Heart left ventricle (tissue), 16 donors: ENCODE measurements around the gene DUSP1. TPM values are rescaled to one million over a fixed set of nuclear protein-coding genes. Genes with fewer than 3 reads are reported as not detected.
"Not testable (repeated sequence)": the region's sequence is repeated elsewhere in the genome, so short reads cannot be mapped to it uniquely, and the experiment has no call there.

Source experiments
- ATAC-seq, 4 donors: fragments of 200-7000 bp; cut with Tn5 transposase; one replicate each; pipeline ENCODE4 v1.9.1; 2020 to 2022; ENCODE audit warnings: moderate library complexity in 4 of 4, mild to moderate bottlenecking in 3 of 4, moderate number of reproducible peaks in 1 of 4
- DNase-seq, 5 donors: peaks; one replicate each; pipeline ENCODE4 v3.0.0-alpha.2; 2020
- H3K27ac ChIP-seq, 12 donors: fragments of 200-600 bp; sonication (generic) in 4 of 12; one replicate each; pipeline versions ENCODE4 v1.5.0 to v1.8.0; 2016 to 2022; ENCODE audit warnings: mild to moderate bottlenecking in 2 of 12
- H3K27me3 ChIP-seq, 9 donors: fragments of 200-600 bp; sonication (generic) in 2 of 9; one replicate each; pipeline versions ENCODE4 v1.5.1 to v1.8.0; 2016 to 2022; ENCODE audit warnings: mild to moderate bottlenecking in 3 of 9
- H3K36me3 ChIP-seq, 9 donors: fragments of 200-600 bp; sonication (generic) in 2 of 9; one replicate each; pipeline versions ENCODE4 v1.5.0 to v1.8.0; 2018 to 2022; ENCODE audit warnings: mild to moderate bottlenecking in 2 of 9
- H3K4me1 ChIP-seq, 12 donors: fragments of 200-600 bp; sonication (generic) in 4 of 12; one replicate each; pipeline versions ENCODE4 v1.5.0 to v1.8.0; 2016 to 2022; ENCODE audit warnings: mild to moderate bottlenecking in 3 of 12
- H3K4me3 ChIP-seq, 12 donors: fragments of 200-600 bp; sonication (generic) in 4 of 12; one replicate each; pipeline versions ENCODE4 v1.5.0 to v1.8.0; 2017 to 2022; ENCODE audit warnings: mild to moderate bottlenecking in 9 of 12, moderate library complexity in 4 of 12
- H3K9me3 ChIP-seq, 12 donors: fragments of 200-600 bp; sonication (generic) in 4 of 12; one replicate each; pipeline versions ENCODE4 v1.5.0 to v1.8.0; 2016 to 2022; ENCODE audit warnings: mild to moderate bottlenecking in 1 of 12
- POLR2A ChIP-seq, 2 donors: fragments of 450-650 bp; IDR thresholded peaks; one replicate each; pipeline ENCODE4 v1.6.1; 2017; ENCODE audit warnings: antibody characterized with exemption in 2 of 2, mild to moderate bottlenecking in 2 of 2, moderate library complexity in 2 of 2
- WGBS, 4 donors: extraction: QIAGEN DNeasy Blood & Tissue Kit in 2 of 4; methylation state at CpG; one replicate each; pipeline versions ENCODE4 v1.1.5 to v1.1.7; 2013 to 2018; 5-methylcytosine and 5-hydroxymethylcytosine counted together
- intact Hi-C, 10 donors: fragments of 100-400 bp; cut with DNase I; formaldehyde crosslinking; loops; one replicate each; pipeline versions ENCODE4 v1.11.1 to v1.14.2; 2022
- polyA plus RNA-seq, 2 donors: library from polyadenylated mRNA; stranded (reverse); fragments of 200-250 nt; gene quantifications; one replicate each; pipeline ENCODE4 v1.2.3, GENCODE V29; 2013
- total RNA-seq, 9 donors: library from RNA; depleted of rRNA in 2 of 9; stranded (reverse); fragments of >200 nt in 2 of 9; fragmentation: NEBNext Ultra II Directional in 3 of 9; extraction: Animal tissue kit (Norgen Biotek cat#: 25700) in 3 of 9; gene quantifications; one replicate each; pipeline versions ENCODE4 v1.1.0 to v1.2.4, GENCODE V29; 2016 to 2023
- TF ChIP-seq, protein P1 (sequence below), 12 donors: fragments of 200-600 bp; sonication (generic) in 4 of 12; IDR thresholded peaks; one replicate each; pipeline versions ENCODE4 v1.5.0 to v1.8.0; 2018 to 2022; ENCODE audit warnings: antibody characterized with exemption in 12 of 12, mild to moderate bottlenecking in 5 of 12
- donor health status: ischemic (EF 13 %, LVEDD 7.1; RV severe dilation, severe dysfunction).
- donor health status: healthy with polysubstance abuse.
- donor health status: DM: no; HTN: yes; CAD: no.
- donor health status: DM: no; HTN: no; CAD: no.
- donor health status: ischemic (EF 25% LVEDD 6.9; RV normal size, moderate dysfunction).
- donor health status: ischemic (EF 25% LVEDD 5.7; RV mildly dilated, moderate dysfunction).
- donor health status: healthy.
- donor health status: DM: yes; HTN: yes; CAD: no.
- donor health status: ischemic (EF 35%, LVEDD 5.7; RV mildly dilated, moderate dysfunction).
- donor health status: nonischemic (EF 11% LVEDD 7.7; RV severe dilation, severe dysfunction).
- donor health status: DM: yes; HTN: yes; CAD: no.
- donor health status: PGD.
- donor health status: ischemic (EF 29% LVEDD 5.4; RV normal size, mild dysfunction).
- donor health status: nonischemic (EF 23%, LVEDD 6.1; RV moderate dilation, normal function).

The DUSP1 gene
- total and polyA plus RNA-seq, 11 donors, result 24.3 to 335 (median 78.2) TPM

DNA sequence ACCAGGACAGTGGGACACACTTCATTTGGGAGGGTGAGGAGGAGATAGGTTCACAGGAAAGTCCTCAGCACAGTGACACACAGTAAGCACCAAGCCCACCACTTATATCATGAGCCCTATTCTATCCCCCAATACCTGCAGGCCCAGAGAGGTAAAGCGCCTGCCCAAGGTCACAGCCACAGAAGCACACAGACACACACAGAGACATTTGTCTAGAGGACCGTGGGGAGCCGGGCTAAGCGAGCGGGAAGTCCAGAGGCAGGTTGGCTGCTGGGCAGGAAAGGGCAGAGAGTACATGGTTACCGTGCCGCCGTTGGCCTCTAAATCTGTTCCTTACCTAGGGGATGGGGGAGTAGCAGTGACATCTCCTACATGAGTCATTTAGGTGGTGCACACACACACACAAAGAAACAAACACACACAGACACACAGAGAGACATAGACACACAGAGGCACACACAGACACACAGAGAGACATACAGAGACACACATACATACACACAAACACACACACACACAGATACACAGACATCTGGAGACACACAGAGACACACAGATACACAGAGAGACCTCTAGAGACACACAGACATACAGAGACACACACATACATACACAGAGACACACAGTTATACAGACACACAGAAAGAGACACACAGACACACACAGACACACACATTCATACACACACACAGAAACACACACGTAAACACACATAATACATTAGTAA lies 15.9 kb upstream of the DUSP1 start:
- Histone ChIP-seq H3K27ac (no peak overlapping the region), H3K4me3 (no peak overlapping the region), H3K36me3 (no peaks in the 10 kb centered on the region), H3K9me3 (no peaks in the 10 kb centered on the region), H3K27me3 (no peaks in the 10 kb centered on the region), H3K4me1 (peaks cover 6 to 35% (median 23%) of the 10 kb centered on the region in 12 donors)
- DNase-seq (no peak), ATAC-seq (no peak)
- intact Hi-C loops, result no loop called here
- TF ChIP-seq, protein P1, sequence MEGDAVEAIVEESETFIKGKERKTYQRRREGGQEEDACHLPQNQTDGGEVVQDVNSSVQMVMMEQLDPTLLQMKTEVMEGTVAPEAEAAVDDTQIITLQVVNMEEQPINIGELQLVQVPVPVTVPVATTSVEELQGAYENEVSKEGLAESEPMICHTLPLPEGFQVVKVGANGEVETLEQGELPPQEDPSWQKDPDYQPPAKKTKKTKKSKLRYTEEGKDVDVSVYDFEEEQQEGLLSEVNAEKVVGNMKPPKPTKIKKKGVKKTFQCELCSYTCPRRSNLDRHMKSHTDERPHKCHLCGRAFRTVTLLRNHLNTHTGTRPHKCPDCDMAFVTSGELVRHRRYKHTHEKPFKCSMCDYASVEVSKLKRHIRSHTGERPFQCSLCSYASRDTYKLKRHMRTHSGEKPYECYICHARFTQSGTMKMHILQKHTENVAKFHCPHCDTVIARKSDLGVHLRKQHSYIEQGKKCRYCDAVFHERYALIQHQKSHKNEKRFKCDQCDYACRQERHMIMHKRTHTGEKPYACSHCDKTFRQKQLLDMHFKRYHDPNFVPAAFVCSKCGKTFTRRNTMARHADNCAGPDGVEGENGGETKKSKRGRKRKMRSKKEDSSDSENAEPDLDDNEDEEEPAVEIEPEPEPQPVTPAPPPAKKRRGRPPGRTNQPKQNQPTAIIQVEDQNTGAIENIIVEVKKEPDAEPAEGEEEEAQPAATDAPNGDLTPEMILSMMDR (IDR thresholded peaks at IDR 0.05), result no peak
- no peak for TF ChIP-seq POLR2A (IDR thresholded peaks at IDR 0.05)
- WGBS, 4 donors, result 94 to 97% (median 96%) methylated on average over 9 of the region's 9 CpGs

DNA sequence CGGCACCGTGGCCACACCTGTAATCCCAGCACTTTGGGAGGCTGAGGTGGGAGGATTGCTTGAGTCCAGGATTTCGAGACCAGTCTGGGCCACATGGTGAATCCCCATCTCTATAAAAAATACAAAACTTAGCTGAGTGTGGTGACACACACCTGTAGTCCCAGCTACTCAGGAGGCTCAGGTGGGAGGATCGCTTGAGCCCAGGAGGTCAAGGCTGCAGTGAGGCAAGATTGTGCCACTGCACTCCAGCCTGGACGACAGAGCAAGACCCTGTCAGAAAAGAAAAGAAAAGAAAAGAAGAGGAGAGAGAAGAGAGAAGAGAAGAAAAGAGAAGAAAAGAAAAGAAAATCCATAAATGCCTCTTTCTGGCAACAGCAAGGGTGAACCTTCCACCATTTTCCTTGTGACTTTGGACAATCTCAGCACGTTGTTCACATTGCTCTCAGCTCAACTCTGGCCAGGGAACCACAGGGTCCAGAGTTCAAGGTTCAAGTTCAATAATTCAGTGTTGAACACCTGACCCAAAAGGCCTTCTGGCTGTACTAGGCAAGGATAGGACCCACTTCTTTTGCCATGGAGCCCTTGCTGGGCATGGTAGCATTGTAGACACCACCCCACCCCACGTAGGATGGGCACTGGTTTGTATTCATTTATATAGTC lies 14.6 kb upstream of the DUSP1 start:
- intact Hi-C loops, result no loop called here
- ATAC-seq, result no peak

DNA sequence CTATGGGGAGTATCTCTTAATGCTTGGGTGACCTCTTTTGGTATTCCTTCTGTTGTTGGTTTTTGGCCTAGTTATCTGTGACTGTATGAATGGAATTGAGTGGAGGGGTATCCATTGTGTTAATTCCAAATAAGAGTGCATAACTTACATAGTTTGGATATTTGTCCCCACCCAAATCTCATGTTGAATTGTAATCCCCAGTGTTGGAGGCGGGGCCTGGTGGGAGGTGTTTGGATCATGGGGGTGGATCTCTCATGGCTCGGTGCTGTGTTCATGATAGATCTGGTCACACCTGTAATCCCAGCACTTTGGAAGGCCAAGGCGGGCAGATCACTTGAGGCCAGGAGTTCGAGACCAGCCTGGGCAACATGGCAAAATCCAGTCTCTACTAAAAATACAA lies 13.2 kb upstream of the DUSP1 start:
- H3K27ac ChIP-seq, H3K36me3 ChIP-seq: not testable (repeated sequence)
- WGBS, 4 donors, result 96 to 100% (median 97%) methylated on average over 4 of the region's 4 CpGs

More for the DNA sequence above, 14.6 kb upstream of the DUSP1 start:
- H3K4me1 ChIP-seq, result peaks cover 6 to 27% (median 23%) of the 10 kb centered on the region in 12 donors
- H3K9me3 ChIP-seq, result no peaks in the 10 kb centered on the region
- no peak for TF ChIP-seq POLR2A (IDR thresholded peaks at IDR 0.05)
- TF ChIP-seq, protein P1 (IDR thresholded peaks at IDR 0.05), result no peak
- no peaks in the 10 kb centered on the region for H3K27me3 ChIP-seq
- 83 to 90% (median 89%) methylated on average over 7 of the region's 7 CpGs for WGBS, 4 donors
- no peak overlapping the region for H3K27ac ChIP-seq
- no peaks in the 10 kb centered on the region for H3K36me3 ChIP-seq
- DNase-seq, result no peak
- no peak overlapping the region for H3K4me3 ChIP-seq

DNA sequence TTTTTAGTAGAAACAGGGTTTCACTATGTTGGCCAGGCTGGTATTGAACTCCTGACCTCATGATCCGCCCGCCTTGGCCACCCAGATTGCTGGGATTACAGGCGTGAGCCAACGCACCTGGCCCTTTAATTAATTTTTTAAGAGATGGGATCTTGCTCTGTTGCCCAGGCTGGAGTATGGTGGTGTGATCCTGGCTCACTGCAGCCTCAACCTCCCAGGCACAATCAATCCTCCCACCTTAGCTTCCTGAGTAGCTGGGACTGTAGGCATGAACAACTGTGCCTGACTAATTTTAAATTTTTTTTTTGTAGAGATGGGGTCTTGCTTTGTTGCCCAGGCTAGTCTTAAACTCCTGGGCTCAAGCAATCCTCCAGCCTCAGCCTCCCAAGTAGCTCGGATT lies 12.3 kb upstream of the DUSP1 start:
- H3K27me3 ChIP-seq, H3K9me3 ChIP-seq, H3K27ac ChIP-seq, H3K36me3 ChIP-seq, intact Hi-C loops, ATAC-seq, H3K4me3 ChIP-seq, DNase-seq: not testable (repeated sequence)
- peaks cover 0 to 11% (median 4%) of the 10 kb centered on the region in 12 donors for H3K4me1 ChIP-seq
- WGBS, 4 donors, result 94 to 98% (median 98%) methylated on average over 5 of the region's 5 CpGs

More for the DNA sequence above, 13.2 kb upstream of the DUSP1 start:
- H3K27me3 ChIP-seq, H3K4me3 ChIP-seq, intact Hi-C loops, DNase-seq, H3K9me3 ChIP-seq, ATAC-seq: not testable (repeated sequence)
- peaks cover 0 to 15% (median 12%) of the 10 kb centered on the region in 12 donors for H3K4me1 ChIP-seq

DNA sequence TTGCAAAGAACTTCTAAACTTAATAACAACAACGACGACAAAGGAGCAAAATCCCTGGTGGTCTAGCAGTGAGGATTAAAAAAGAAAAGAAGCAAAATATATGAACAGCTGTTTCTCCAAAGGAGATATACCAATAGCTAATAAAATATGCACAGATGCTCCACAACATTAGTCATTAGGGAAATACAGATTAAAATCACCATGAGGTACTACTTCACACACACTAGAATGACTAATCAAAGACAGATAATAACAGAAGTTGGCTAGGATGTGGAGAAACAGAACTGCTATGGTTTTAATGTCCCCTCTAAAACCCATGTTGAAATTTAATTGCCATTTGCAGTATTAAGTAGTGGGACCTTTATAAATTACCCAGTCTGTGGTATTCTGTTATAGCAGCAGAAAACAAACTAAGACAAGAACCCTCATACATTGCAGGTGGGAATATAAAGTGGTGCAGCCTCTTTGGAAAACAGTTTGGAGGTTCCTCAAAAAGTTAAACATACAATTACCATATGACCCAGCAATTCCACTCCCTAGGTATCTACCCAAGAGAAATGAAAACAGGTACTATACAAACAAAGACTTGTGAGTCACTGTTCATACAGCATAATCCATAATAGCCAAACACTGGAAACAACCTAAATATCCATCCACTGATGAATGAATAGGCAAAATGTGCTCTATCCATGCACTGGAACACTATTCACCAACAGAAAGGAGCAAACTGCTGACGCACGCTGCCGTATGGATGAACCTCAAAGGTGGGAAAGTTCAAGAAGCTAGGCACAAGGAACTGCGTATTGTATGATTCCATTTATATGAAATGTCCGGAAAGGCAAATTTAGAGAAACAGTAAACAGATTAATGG lies 11.4 kb upstream of the DUSP1 start:
- Histone ChIP-seq H3K27me3 (no peaks in the 10 kb centered on the region), H3K4me1 (peaks cover 0 to 16% (median 3%) of the 10 kb centered on the region in 12 donors), H3K36me3 (no peaks in the 10 kb centered on the region), H3K9me3 (no peaks in the 10 kb centered on the region), H3K27ac (no peak overlapping the region), H3K4me3 (no peak overlapping the region)
- intact Hi-C loops, result no loop called here
- ATAC-seq, result no peak
- TF ChIP-seq, protein P1 (IDR thresholded peaks at IDR 0.05), result no peak
- TF ChIP-seq POLR2A (IDR thresholded peaks at IDR 0.05), result no peak
- no peak for DNase-seq
- WGBS, 4 donors, result 94 to 97% (median 96%) methylated on average over 7 of the region's 7 CpGs
